Muscle layer of colon (tissue), 2 donors: ENCODE data around the gene NR3C1.

Source experiments
- H3K27ac ChIP-seq: one replicate; pipeline ENCODE4 v1.7.0; 2013; ENCODE audit warnings: low read depth, mild to moderate bottlenecking, low read length, moderate library complexity
- H3K27me3 ChIP-seq, 2 donors: one replicate each; pipeline ENCODE4 v1.7.0; 2013; ENCODE audit warnings: low read length in 2 of 2, mild to moderate bottlenecking in 2 of 2; ENCODE audit not compliant: insufficient read depth in 2 of 2, control insufficient read depth in 1 of 2
- H3K36me3 ChIP-seq: one replicate; pipeline ENCODE4 v1.7.0; 2013; ENCODE audit warnings: mild to moderate bottlenecking, low read length; ENCODE audit not compliant: insufficient read depth
- H3K4me1 ChIP-seq: one replicate; pipeline ENCODE4 v1.7.0; 2013; ENCODE audit warnings: mild to moderate bottlenecking, low read length; ENCODE audit not compliant: insufficient read depth
- H3K4me3 ChIP-seq, 2 donors: one replicate each; pipeline ENCODE4 v1.7.0; 2013; ENCODE audit warnings: low read length in 2 of 2, low read depth in 1 of 2, mild to moderate bottlenecking in 1 of 2, moderate library complexity in 1 of 2
- H3K9ac ChIP-seq: one replicate; pipeline ENCODE4 v1.7.0; 2013; ENCODE audit warnings: low read length
- H3K9me3 ChIP-seq: one replicate; pipeline ENCODE4 v1.7.0; 2013; ENCODE audit warnings: mild to moderate bottlenecking, low read length
- donor health status: abdominal sarcoma.
- donor health status: Adenocarcinoma of cecum.

Gene NR3C1

DNA sequence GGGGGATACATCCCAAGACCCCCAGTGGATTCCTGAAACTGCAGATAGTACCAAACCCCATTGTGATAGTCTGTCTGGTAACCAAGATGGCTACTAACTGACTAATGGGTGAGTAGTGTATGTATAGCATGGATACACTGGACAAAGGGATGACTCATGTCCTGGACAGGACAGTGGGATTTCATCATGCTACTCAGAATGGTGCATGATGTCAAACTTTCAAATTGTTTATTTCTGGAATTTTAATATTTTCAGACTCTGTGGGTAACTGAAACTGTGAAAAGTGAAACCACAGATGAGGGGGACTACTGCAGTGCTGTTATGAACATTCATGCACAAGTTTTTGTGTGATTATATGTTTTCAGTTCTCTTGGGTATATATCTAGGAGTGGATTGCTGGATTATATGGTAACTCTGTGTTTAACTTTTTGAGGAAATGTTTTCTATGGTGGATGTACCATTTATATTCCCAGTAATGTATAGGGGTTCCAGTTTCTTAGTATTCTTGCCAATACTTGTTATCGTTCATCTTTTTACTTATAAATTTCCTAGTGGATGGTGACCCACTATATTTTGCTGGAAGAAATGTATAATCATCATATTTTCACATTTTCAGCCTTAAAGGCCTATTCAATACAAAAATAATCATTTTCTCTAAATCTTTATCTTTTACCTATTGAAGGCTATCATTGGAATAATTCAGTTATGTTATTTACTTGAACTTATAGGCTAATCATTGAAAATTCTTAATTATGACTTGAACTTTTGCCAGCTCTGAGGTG lies 140.9 kb downstream of the NR3C1 start:
- H3K27me3 ChIP-seq: no peaks in the 10 kb centered on the region
- no peaks in the 10 kb centered on the region for H3K9me3 ChIP-seq
- H3K4me3 ChIP-seq: no peak overlapping the region
- H3K9ac ChIP-seq: no peak overlapping the region
- no peaks in the 10 kb centered on the region for H3K36me3 ChIP-seq
- H3K27ac ChIP-seq: no peak overlapping the region
- no peaks in the 10 kb centered on the region for H3K4me1 ChIP-seq

DNA sequence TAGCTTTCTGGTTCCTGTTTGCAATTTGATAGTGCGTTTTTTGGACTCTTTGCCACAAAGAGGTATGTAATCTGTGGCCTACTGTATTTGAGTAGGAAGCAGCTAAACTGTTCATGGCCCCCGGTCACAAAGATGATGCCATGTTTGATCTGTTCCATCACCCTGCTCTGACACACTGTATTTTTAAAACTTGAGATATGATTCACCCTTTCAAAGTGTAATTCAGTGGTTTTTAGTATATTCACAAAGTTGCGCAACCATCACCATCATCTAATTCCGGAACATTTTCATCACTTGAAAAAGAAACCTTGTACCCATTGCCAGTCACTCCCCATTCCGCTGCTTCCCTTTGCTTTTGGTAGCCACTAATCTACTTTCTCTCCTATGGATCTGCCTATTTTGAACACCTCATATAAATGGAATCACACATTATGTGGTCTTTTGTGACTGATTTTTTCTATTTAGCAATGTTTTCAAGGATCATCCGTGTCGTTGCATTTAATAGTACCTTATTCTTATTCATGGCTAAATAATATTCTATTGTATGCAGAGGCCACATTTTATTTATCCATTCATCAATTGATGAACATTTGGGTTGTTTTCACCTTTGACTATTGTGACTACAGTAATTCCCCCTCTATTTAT lies 141.6 kb downstream of the NR3C1 start:
- H3K4me3 ChIP-seq: no peak overlapping the region
- no peaks in the 10 kb centered on the region for H3K27me3 ChIP-seq
- no peaks in the 10 kb centered on the region for H3K9me3 ChIP-seq
- no peaks in the 10 kb centered on the region for H3K36me3 ChIP-seq
- H3K27ac ChIP-seq: no peak overlapping the region
- no peak overlapping the region for H3K9ac ChIP-seq
- H3K4me1 ChIP-seq: no peaks in the 10 kb centered on the region

GRCh38 chr5:143259254-143259605 lies 144.3 kb downstream of the NR3C1 start:
- no peaks in the 10 kb centered on the region for H3K36me3 ChIP-seq
- no peak overlapping the region for H3K27ac ChIP-seq
- H3K9ac ChIP-seq: no peak overlapping the region
- H3K4me1 ChIP-seq: no peaks in the 10 kb centered on the region
- H3K4me3 ChIP-seq: no peak overlapping the region
- no peaks in the 10 kb centered on the region for H3K27me3 ChIP-seq
- H3K9me3 ChIP-seq: no peaks in the 10 kb centered on the region

DNA sequence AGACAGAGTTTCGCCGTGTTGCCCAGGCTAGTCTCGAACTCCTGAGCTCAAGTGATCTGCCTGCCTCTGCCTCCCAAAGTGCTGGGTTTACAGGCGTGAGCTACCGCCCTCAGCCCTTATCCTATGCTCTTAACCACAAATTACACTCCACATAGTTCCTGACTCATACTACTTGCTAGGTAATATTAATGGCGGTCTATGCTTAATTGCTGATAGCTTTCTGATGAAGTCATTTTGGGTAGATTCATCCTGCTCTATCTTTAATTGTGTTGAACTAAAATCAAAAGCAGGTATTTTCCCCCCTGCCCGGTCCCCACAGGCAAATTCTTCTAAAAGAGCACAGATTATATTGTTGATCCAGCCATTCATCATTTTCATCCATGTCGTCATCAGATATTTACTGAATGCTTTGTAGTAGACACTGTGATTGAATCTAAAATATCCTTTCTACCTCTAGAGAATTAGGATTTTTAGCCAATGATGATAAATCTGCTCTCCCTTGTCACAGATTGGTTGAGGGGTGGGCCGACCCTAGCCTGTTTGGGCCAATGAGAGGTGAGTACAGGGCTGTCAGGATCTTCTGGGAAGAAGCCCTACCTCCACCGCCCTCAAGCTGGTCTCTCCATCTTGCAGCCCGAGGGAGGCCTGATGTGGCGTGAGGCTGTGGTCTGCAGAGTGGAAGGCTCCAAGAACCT lies 144.8 kb downstream of the NR3C1 start:
- Histone ChIP-seq H3K4me1 (no peaks in the 10 kb centered on the region), H3K36me3 (no peaks in the 10 kb centered on the region), H3K27me3 (no peaks in the 10 kb centered on the region), H3K9ac (no peak overlapping the region), H3K9me3 (no peaks in the 10 kb centered on the region), H3K4me3 (no peak overlapping the region), H3K27ac (no peak overlapping the region)

GRCh38 chr5:143254819-143255218 lies 148.7 kb downstream of the NR3C1 start:
- H3K9ac ChIP-seq: no peak overlapping the region
- H3K27ac ChIP-seq: no peak overlapping the region
- no peaks in the 10 kb centered on the region for H3K27me3 ChIP-seq

DNA sequence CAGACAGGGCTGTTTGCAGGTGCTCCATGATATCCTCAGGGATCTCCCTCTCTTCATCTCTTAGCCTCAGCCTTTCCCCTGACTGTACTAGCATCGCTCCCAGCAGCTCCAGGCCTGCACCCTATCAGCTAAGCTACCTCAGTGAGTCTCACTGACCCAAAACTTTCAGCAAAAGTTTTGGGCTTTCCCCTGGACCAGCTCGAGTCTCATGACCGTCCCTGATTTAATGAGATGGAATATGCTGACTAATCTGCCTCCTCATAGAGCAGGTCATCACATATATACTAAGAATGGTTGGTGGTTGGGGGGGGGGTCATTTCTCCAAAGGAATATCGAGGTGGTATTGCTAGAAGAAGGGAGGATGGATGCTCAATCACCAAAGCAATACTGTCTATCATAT lies 151.5 kb downstream of the NR3C1 start:
- Histone ChIP-seq H3K36me3 (no peaks in the 10 kb centered on the region), H3K9me3 (no peaks in the 10 kb centered on the region), H3K27me3 (no peaks in the 10 kb centered on the region), H3K4me1 (peaks cover 4% of the 10 kb centered on the region), H3K4me3 (no peak overlapping the region), H3K9ac (no peak overlapping the region), H3K27ac (no peak overlapping the region)

More at GRCh38 chr5:143254819-143255218, 148.7 kb downstream of the NR3C1 start:
- no peaks in the 10 kb centered on the region for H3K9me3 ChIP-seq
- no peak overlapping the region for H3K4me3 ChIP-seq
- no peaks in the 10 kb centered on the region for H3K36me3 ChIP-seq
- H3K4me1 ChIP-seq: no peaks in the 10 kb centered on the region

DNA sequence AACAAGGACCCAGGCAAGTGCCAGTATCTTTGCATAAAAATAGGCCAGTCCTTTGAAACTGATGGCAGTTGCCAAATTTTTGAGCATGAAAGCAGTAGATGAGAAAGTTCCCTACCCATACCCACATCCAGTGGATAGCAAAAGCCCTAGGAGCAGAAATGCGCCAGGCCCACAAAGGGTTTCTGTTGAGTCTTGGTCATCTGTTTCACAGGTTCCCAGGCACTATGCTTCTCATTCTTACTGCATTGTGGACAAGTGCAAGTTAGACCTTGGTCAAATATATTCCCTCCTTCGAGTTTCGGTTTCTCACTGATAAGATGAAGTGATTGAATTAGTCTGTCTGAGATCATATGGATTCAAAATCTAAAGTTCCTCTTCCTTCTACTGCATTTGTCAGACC lies 152.3 kb downstream of the NR3C1 start:
- Histone ChIP-seq H3K9ac (no peak overlapping the region), H3K4me3 (no peak overlapping the region), H3K4me1 (peaks cover 4% of the 10 kb centered on the region), H3K36me3 (no peaks in the 10 kb centered on the region), H3K27ac (no peak overlapping the region), H3K27me3 (no peaks in the 10 kb centered on the region), H3K9me3 (no peaks in the 10 kb centered on the region)

DNA sequence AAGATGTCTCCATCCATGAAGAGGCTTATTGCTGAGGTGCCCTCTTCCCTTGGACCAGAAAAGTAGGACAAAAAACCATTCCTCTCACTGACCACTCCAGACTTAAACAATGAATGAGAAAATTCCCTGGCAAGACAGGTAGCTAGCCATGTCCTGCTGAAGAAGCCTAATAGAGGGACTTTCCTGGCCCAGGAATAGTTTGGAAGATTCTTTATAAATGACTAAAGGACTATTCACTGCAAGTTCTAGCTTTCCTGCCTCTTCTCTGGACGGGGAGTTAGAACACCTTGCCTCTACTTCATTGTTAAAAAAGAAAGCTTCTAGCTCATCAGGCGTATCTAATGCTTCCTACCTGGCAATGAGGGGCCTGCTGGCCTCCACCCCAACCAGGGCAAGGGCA lies 153.6 kb downstream of the NR3C1 start:
- H3K27ac ChIP-seq: no peak overlapping the region
- H3K4me3 ChIP-seq: no peak overlapping the region

DNA sequence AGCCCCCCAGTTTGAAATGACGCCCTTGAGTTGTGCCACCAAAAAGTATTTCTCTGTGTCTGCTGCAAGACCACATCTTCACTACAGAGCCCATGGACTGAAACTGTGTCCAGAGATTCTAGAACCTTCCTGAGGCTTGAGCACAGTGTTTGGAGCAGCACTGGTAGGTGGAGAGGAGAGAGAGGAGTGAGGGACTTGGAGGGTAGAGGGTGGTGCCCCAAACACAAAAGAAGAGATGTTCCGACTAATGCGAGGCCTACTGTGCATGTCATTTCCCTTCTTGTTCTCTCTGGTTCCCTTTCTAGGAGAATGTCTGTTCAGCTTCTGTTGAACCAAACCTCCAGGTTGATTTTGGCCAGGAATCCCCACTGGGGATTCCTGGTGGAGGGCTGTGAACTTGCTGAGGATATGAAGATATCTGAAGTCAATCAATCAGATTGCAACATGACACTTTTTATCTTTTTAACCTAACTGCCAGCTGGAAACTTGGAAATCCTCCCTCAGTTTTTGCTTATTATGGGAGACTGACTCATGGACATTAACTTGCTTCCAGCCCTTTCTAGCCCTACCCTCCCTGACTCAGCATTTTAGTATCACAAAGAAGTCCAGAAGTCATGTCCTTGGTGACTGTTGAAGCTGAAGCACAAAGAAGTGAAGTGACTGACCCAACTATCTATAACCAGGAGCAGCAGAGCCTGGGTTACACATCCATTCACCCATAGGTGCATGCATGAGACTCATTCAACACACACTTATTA lies 154.5 kb downstream of the NR3C1 start:
- Histone ChIP-seq H3K4me3 (no peak overlapping the region), H3K27ac (no peak overlapping the region), H3K27me3 (no peaks in the 10 kb centered on the region), H3K9me3 (no peaks in the 10 kb centered on the region), H3K4me1 (peaks cover 11% of the 10 kb centered on the region), H3K9ac (no peak overlapping the region), H3K36me3 (no peaks in the 10 kb centered on the region)

More for the DNA sequence above, 153.6 kb downstream of the NR3C1 start:
- Histone ChIP-seq H3K27me3 (no peaks in the 10 kb centered on the region), H3K36me3 (no peaks in the 10 kb centered on the region), H3K9me3 (no peaks in the 10 kb centered on the region), H3K9ac (no peak overlapping the region), H3K4me1 (peaks cover 4% of the 10 kb centered on the region)

GRCh38 chr5:143248391-143248790 lies 155.1 kb downstream of the NR3C1 start:
- no peak overlapping the region for H3K9ac ChIP-seq
- no peak overlapping the region for H3K4me3 ChIP-seq

GRCh38 chr5:143247134-143247815 lies 156.2 kb downstream of the NR3C1 start:
- Histone ChIP-seq H3K27ac (no peak overlapping the region), H3K36me3 (no peaks in the 10 kb centered on the region), H3K27me3 (no peaks in the 10 kb centered on the region), H3K9me3 (no peaks in the 10 kb centered on the region), H3K4me1 (peaks cover 18% of the 10 kb centered on the region), H3K4me3 (no peak overlapping the region), H3K9ac (no peak overlapping the region)

More at GRCh38 chr5:143248391-143248790, 155.1 kb downstream of the NR3C1 start:
- Histone ChIP-seq H3K27me3 (no peaks in the 10 kb centered on the region), H3K4me1 (peaks cover 15% of the 10 kb centered on the region), H3K9me3 (no peaks in the 10 kb centered on the region), H3K36me3 (no peaks in the 10 kb centered on the region), H3K27ac (no peak overlapping the region)
